GM23338 (cell line): ENCODE data around the gene RBM24. TPM values are rescaled to one million over a fixed set of nuclear protein-coding genes. Genes with fewer than 3 reads are reported as not detected.

ENCODE experiments used
- polyA plus RNA-seq: library from polyadenylated mRNA; unstranded; fragments of >200 nt; fragmentation: Nextera tagmentation; extraction: Ambion mirVana; gene quantifications from 2 replicates; pipeline ENCODE4 v1.2.1, GENCODE V29; 2016
- total RNA-seq: library from RNA; depleted of rRNA; stranded (reverse); fragments of >200 nt; shearing (Covaris generic); gene quantifications from 2 replicates; pipeline ENCODE4 v1.2.3, GENCODE V29; 2014; rRNA removed

The RBM24 gene
- total and polyA plus RNA-seq, 2 experiments from 2014 or later: 0.27 to 1.3 TPM

Other genes starting within 250 kb of the RBM24 start
- 0.80 TPM in 1 of 2 replicates, not detected in the other for gene STMND1, start 179.3 kb upstream of the RBM24 start, total RNA-seq
- gene STMND1, start 179.3 kb upstream of the RBM24 start, polyA plus RNA-seq: not detected in 2 replicates
- gene CAP2, start 112.2 kb downstream of the RBM24 start, total RNA-seq: 6.7 and 9.4 TPM in 2 replicates
- 6.6 and 9.1 TPM in 2 replicates for gene CAP2, start 112.2 kb downstream of the RBM24 start, polyA plus RNA-seq